Endometrial microvascular endothelial cells (primary cell): ENCODE results near the gene SIX3. TPM values are rescaled to one million over a fixed set of nuclear protein-coding genes. Genes with fewer than 3 reads are reported as not detected.

Source experiments
- in situ Hi-C: cut with HindIII; loops from 2 replicates; pipeline ENCODE4 v1.10.0; 2017; ENCODE audit warnings: low sequenced_read_pairs, low pct_unique_long_range_greater_than_20kb; ENCODE audit errors: inconsistent ontology term
- total RNA-seq: library from RNA; depleted of rRNA; stranded (reverse); fragments of >200 nt; gene quantifications from one replicate; pipeline ENCODE4 v1.2.3, GENCODE V29; 2015; ENCODE audit errors: inconsistent ontology term

The SIX3 gene
- total RNA-seq, 1 donor from 2014 or later: not detected

DNA sequence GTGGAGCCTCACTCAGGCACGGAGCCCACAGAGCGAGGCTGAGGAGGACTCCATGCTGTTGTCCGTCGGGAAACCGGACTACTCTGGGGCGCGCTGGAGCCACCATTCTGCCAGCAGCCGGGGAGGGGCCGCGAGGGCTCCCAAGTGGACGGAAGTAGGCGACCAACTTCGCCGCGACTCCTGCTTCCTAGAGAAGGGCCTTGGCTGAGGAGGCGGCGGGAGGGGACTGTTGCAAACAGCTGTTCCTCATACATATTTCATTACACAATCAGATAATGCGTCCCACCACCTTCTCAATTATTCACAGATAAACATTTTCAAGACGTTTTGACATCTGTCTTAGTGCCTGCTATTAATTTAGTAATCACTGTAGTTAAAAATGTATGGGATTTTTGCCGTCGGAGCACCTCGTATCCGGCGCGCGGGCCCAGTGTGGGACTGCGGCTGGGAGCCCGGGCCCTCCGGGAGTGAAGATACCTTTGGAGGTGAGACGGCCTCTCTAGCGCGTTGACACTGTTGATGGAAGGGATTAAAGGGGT lies 11.7 kb upstream of the SIX3 start:
- in situ Hi-C loops: no loop called here

- in situ Hi-C loops: no loop called here
Measured at GRCh38 chr2:44930274-44931197, 11.0 kb upstream of the SIX3 start.

DNA sequence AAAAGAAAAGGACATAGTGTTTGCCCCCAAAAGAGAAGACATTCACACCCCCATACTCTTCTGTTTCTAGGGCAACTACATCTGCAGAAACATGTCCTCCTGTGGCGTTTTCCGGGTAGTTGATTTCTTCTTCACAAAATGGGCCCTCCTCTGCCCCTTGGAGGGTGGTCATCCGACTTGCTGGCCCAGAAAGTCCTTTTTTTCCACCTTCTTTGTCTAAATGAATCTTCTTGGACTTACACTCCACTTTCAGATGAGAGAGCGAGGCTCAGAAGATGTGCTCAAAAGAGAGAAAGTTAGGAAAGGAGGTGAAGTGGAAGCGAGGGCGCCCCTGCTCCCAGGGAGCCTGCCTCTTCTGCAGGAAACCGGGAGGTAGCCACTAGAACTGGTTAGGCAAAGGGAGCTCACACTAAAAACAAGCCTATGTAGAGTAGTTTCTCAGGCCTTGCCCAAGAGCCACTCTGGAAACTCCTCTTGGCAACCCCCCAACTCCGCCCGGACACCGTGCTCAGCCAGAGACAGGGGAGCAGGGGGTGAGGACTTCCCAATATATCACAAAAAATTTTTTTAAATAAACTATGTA lies 10.2 kb upstream of the SIX3 start:
- in situ Hi-C loops: no loop called here

DNA sequence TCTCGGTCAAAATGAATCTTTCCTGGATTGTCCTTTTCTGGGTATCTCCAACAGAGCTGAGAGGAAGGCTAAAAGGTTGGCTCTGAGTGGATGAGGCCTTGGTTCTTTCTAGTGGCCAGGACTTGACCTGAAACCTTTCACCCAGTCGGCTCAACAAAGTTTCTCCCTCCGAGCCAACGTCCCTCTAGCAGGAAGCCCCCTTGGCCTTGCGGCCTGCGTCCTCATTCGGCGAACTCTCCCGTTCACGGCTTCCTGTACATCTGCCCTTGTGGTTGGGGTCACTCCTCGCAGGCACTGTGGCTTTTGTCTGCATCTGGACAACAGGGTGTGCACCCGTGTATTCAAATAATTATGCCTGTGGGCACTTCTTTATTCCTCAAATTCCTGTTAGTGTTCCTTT lies 9.4 kb upstream of the SIX3 start:
- in situ Hi-C loops: no loop called here

GRCh38 chr2:44932564-44933392 lies 8.7 kb upstream of the SIX3 start:
- in situ Hi-C loops: no loop called here

GRCh38 chr2:44933434-44933951 lies 8.0 kb upstream of the SIX3 start:
- in situ Hi-C loops: no loop called here

DNA sequence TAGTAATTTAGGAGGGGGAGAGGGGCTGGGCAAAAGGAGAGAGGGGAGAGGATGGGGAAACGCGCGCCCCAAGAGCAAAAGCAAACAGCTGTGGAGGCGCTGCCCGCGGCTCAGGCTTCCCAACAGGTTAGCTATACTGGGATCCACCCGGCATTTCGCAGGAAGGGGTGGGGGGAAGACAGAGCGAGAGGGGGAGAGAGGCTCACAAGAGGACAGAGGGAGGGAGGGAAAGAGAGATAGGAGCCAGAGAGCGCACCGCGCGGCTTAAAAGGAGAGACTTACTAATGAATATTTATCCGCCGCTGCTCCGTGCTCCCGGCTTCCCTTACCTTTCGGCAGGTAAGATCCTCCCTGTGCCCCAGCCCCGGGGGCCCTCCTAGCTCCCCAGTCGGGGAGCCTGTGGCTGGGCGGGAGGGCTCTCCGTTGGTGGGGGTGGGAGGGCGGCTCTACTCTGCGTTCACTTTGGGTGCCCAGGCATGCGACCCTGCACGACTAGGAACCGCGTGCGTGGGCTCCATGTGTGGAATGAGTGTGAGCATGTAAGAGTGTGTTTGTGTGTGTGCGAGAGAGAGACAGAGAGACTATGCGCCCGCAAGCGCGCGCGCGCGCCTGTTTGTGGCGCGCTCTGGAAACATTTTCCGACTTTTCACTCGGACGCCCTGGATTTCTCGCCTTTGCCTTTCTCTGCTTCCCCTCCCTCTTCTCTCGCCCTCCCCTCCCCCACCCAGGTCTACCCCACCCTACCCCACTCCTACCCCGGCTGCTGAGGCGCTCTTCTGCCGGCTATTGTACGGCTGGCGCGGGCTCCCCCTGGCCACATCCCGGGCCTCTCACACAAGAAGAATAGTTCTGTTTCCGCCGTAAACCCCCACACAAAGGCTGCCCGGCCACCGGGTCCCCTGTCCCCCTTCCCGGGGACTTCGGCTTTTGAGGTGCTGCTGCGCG lies 7.2 kb upstream of the SIX3 start:
- in situ Hi-C loops: no loop called here

DNA sequence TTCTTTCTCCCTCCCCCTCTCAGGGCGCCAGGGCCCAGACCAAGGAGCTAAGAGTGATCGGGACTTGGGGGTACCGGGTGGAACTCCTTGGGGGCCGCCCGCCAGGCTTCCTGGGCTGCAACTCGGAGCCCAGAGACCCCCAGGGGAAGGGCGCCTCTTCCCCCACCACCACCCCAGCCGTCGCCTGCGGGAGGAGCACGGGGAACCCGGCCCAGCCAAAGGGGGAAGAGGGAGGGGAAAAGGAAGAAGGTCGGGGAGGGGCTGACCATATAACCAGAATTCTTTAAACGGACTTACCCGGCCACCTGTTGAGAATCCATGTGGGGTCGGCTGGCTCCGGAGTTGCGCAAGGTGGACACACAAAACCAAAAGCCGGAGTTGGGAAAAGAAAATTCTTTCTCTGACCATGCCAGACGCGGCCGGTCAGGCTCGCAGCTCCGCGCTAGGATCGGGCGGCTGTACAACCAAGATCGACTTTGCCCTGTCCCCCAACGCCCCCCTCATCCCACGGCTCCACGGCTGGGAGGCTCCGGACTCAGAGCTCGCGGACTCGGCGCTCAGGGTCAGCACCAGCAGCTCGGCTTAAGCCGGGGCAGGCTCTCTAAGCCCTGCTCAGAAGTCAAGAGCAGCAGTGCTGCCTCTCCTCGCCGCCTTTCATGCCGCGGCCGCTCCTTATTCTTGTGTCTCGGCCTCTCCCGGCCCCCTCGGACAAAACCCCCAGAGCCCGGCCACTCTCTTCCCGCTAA lies 6.3 kb upstream of the SIX3 start:
- in situ Hi-C loops: no loop called here

GRCh38 chr2:44935729-44936098 lies 5.8 kb upstream of the SIX3 start:
- in situ Hi-C loops: no loop called here

DNA sequence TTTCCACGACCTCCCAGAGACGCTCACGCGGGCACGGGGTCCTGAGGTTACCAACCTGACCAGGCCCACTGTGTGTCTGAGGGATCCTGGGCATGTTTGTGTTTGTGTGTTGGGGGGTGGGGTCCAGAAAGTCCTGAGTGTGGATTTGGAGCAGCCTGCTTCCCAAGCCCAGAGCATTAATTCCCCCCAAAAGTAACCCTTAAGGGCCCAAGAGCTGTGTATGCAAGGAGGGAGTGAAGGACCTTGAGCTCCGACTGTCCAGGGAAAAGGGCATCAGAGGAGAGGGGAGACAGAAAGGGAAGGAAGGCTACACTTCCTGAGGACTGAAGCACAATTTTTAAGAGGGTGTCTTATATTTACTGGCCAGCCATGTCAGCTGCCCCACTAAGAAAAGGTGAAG lies 5.2 kb upstream of the SIX3 start:
- in situ Hi-C loops: no loop called here

DNA sequence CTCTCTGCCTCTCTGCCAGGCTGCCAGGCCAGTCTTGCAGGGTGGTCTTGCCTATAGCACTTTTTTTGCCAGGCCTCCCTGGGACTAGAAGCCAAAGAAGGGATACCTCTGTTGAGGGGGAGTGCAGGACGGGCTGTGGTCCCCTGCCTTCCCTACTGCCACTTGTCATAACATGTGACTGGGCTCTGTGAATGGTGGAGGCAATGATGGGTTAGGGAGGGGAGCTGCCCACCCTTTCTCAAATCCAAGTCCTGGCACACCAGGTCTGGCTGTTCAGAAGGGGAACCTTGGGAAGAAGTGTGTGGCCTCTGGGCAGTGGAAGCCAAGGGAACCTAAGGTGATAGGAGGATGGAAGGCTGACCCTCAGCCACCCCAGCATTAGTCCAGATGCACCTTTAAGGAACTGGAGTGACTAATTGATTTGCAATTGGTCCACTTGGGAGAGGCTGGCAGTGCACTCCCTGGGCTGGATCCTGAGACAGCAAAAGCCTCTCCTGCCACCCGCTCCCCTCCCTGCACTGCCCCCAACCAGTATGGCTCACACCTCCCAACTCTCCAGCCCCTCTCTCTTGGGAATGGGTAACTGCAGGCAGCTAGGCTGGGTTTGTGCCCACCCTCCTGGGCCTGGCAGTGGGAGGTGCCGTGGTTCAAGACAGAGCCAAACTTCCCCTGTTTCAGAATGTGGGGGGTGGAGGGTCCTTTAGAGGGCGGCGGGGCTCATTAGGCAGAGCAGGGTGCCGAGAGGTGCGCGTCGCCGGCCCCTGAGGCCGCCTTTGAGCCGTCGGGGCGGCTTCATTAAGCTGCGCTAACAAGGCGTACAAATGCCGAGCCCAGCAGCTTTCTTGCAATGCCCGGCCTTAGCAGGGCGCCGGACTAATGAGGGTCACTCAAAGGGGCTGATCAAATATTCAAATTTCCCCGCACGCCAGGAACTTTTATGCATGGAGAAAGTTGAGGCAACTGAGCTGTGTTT lies 4.5 kb upstream of the SIX3 start:
- in situ Hi-C loops: no loop called here

- in situ Hi-C loops: no loop called here
Measured at GRCh38 chr2:44937688-44938240, 3.7 kb upstream of the SIX3 start.

DNA sequence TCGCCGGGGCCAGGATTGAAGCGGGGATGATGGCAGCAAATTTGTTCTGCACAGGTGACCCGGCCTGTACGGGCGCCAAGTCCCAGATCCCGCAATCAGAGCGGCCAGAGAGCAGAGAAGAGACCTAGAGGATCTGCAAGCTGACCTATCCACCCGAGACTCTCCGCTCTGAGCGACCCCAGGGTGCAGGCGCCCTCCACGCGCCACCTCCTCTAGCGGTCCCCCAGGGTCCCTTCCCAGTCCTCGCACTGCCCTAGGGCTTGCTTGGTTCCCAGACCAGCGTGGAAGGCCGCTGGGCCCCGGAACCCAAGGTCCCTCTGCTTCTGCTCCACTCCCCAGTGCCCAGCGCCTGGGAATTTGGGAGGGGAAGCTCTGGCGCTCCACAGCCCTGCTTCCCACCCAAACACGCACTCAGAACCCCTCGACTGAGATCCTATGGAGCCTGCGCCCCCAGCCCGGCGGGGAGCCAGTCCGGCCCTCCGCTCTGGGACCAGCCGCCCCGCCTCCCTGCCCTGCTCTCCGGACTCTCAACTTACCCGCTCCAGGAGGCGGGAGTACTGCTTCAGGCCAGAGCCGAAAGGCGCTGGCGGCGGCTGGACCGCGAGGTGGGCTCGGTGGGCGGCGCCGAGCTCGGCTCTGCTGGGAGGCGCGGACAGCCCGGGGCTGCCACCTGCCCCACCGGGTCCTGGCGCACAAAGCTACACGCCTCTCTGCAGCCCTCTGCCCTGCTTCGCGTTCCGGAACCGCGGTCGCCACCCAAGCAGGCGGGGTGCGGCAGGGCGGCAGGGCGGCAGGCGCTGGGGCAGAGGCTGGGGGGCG lies 3.0 kb upstream of the SIX3 start:
- in situ Hi-C loops: no loop called here

GRCh38 chr2:44939106-44940048 lies 2.1 kb upstream of the SIX3 start:
- in situ Hi-C loops: no loop called here
